ENCODE results near the gene PEG3. TPM values are rescaled to one million over a fixed set of nuclear protein-coding genes. Genes with fewer than 3 reads are reported as not detected.

PEG3 gene
- total and polyA plus RNA-seq, 2 of the 8 experiments (the other 6 are each of a cell fraction or from before 2014, with no cell fraction given), result not detected

- Histone ChIP-seq H3K79me2 (ENCODE audit: control insufficient read depth in 1 of 2, insufficient read depth in 2 of 2, low read length in 2 of 2) (no peaks in the 10 kb centered on the region), H3K4me3 (ENCODE audit: extremely low read depth in 1 of 4, insufficient read depth in 2 of 4, low read depth in 3 of 4, low read length in 4 of 4) (no peak overlapping the region), H2BK5ac (ENCODE audit: low read depth, low read length) (no peak overlapping the region), H3K4me2 (ENCODE audit: insufficient read depth in 1 of 2, low read depth in 2 of 2, low read length in 2 of 2) (no peak overlapping the region), H4K8ac (ENCODE audit: extremely low read depth, insufficient read depth, low read length) (no peak overlapping the region), H2BK15ac (ENCODE audit: low read length) (no peak overlapping the region), H3K14ac (ENCODE audit: insufficient read length) (no peak overlapping the region), H4K5ac (ENCODE audit: insufficient read length, low read depth, low read length) (no peak overlapping the region), H3K23me2 (ENCODE audit: low read depth, low read length) (no peaks in the 10 kb centered on the region), H2BK20ac (ENCODE audit: low read length) (no peak overlapping the region), H3K79me1 (ENCODE audit: low read depth, low read length) (no peaks in the 10 kb centered on the region), H3K23ac (ENCODE audit: insufficient read length) (no peak overlapping the region), H3K18ac (ENCODE audit: extremely low read depth, low read length) (no peak overlapping the region), H3K9me3 (ENCODE audit: insufficient read depth in 2 of 2, low read depth in 1 of 2, low read length in 1 of 2) (peaks cover 78 to 80% of the 10 kb centered on the region in 2 experiments), H2AK5ac (ENCODE audit: low read depth, low read length) (no peak overlapping the region), H3K27ac (ENCODE audit: low read depth, low read length) (no peak overlapping the region), H4K91ac (replicated peaks; ENCODE audit: insufficient read length, low read length) (no peak overlapping the region), H3K4me1 (replicated peaks in 1 of 4; ENCODE audit: control insufficient read depth in 3 of 4, insufficient read depth in 4 of 4, low read length in 3 of 4) (no peaks in the 10 kb centered on the region), H3K27me3 (replicated peaks in 1 of 4; ENCODE audit: control insufficient read depth in 3 of 4, extremely low read depth in 1 of 4, insufficient read depth in 3 of 4, low read length in 3 of 4) (no peaks in the 10 kb centered on the region), H2BK12ac (ENCODE audit: low read depth, low read length) (no peak overlapping the region), H3K9ac (replicated peaks in 1 of 4; ENCODE audit: extremely low read depth in 1 of 4, low read depth in 3 of 4, low read length in 3 of 4) (no peak overlapping the region), H4K20me1 (replicated peaks in 1 of 2; ENCODE audit: control insufficient read depth in 1 of 2, insufficient read depth in 2 of 2, low read length in 2 of 2) (no peaks in the 10 kb centered on the region), H3K4ac (replicated peaks; ENCODE audit: insufficient read length, low read depth, low read length) (no peak overlapping the region), H2BK120ac (replicated peaks; ENCODE audit: low read depth, low read length) (no peak overlapping the region), H3K36me3 (ENCODE audit: control insufficient read depth in 2 of 4, insufficient read depth in 4 of 4, low read length in 3 of 4) (no peaks in the 10 kb centered on the region; a peak in 1 of 8 replicates), H2AFZ (ENCODE audit: low read length) (no peak overlapping the region), H3K56ac (replicated peaks; ENCODE audit: insufficient read length, low read depth, low read length) (no peak overlapping the region)
- ChIA-PET CTCF (ENCODE audit: partially characterized antibody) (no interaction called here), POLR2A (ENCODE audit: partially characterized antibody) (no interaction called here)
- no peak for FAIRE-seq
- no peak for DNase-seq (ENCODE audit: low read depth in 1 of 2, low spot score in 2 of 2)
- WGBS, 2 experiments (ENCODE audit: extremely low coverage in 1 of 2, insufficient coverage in 1 of 2, insufficient read length in 1 of 2, insufficient replicate concordance in 2 of 2, low coverage in 1 of 2, low lambda C conversion rate in 2 of 2, missing lambda C conversion rate in 1 of 2), result 88% methylated on average over 1 of the region's 1 CpG; no CpG with 5 or more reads in 1 of the 2 experiments
- TF ChIP-seq JUND (IDR thresholded peaks at IDR 0.05; ENCODE audit: low read length), result no peak
- TF ChIP-seq GABPA (IDR thresholded peaks at IDR 0.05; ENCODE audit: borderline replicate concordance, insufficient read depth, low read length), result no peak
Observed at GRCh38 chr19:56810260-56810659, 30.3 kb downstream of the PEG3 start.
